ENCODE data around the gene SLC8A2.

Gene SLC8A2

DNA sequence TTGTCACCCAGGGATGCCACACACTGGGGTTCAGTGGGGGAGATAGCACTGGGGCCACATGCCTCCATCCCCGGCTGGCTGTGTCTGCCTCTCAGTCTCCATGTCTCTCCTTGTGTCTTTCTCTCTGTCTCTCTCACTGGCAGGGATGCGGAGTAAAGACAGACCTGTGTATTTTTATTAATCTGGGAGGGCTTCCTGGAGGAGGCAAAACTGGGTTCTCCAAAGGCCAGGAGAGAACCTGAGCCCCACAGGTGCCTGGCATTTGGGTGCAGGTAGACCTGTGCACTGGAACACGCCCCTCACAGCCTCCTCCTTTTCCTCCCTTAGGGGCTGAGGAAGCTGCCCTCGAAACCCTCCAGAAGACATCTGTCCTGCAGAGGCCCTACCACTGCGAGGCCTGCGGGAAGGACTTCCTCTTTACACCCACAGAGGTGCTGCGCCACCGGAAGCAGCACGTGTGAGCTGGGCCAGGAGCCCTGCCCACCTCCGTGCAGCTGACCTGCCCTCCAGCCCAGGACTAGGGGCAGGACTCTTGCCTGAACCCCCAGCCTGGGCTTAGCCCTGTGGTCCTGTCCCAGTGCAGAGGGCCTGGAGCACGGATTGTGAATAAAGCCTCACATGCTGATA lies 89.9 kb downstream of the SLC8A2 start:
- DNase-seq (ENCODE audit: low spot score): peak; percentile 61
- in situ Hi-C loops (cut with MboI; ENCODE audit: low sequenced_read_pairs, unreplicated experiment): loop anchor here (10.0 kb wide), 1 partner anchor 87 kb away; no protein-coding TSS in a partner anchor
- TF ChIP-seq, protein P1, sequence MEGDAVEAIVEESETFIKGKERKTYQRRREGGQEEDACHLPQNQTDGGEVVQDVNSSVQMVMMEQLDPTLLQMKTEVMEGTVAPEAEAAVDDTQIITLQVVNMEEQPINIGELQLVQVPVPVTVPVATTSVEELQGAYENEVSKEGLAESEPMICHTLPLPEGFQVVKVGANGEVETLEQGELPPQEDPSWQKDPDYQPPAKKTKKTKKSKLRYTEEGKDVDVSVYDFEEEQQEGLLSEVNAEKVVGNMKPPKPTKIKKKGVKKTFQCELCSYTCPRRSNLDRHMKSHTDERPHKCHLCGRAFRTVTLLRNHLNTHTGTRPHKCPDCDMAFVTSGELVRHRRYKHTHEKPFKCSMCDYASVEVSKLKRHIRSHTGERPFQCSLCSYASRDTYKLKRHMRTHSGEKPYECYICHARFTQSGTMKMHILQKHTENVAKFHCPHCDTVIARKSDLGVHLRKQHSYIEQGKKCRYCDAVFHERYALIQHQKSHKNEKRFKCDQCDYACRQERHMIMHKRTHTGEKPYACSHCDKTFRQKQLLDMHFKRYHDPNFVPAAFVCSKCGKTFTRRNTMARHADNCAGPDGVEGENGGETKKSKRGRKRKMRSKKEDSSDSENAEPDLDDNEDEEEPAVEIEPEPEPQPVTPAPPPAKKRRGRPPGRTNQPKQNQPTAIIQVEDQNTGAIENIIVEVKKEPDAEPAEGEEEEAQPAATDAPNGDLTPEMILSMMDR (IDR thresholded peaks at IDR 0.05; ENCODE audit: borderline replicate concordance, control extremely low read depth, extremely low read depth, insufficient read depth, missing control alignments): no peak

DNA sequence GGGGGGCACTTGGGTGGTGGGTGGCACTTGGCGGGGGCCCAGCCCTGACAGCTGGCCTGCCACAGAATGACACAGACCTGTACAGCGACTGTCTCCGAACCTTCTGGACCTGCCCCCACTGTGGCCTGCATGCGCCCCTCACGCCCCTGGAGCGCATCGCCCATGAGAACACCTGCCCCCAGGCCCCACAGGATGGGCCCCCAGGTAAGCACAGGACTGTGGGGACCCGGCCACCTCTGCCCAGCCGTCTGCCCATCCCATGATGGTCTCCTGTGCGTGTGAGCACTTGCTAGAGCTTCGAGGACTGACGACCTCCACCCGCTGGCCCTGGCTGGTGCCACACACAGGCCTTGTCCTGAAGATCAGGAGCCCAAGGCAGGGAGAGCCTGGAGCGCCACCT lies 90.6 kb downstream of the SLC8A2 start:
- TF ChIP-seq, protein P1 (IDR thresholded peaks at IDR 0.05; ENCODE audit: borderline replicate concordance, control extremely low read depth, extremely low read depth, insufficient read depth, missing control alignments): no peak
- DNase-seq (ENCODE audit: low spot score): no peak
- in situ Hi-C loops (cut with MboI; ENCODE audit: low sequenced_read_pairs, unreplicated experiment): loop anchor here (10.0 kb wide), 1 partner anchor 86 kb away; no protein-coding TSS in a partner anchor

DNA sequence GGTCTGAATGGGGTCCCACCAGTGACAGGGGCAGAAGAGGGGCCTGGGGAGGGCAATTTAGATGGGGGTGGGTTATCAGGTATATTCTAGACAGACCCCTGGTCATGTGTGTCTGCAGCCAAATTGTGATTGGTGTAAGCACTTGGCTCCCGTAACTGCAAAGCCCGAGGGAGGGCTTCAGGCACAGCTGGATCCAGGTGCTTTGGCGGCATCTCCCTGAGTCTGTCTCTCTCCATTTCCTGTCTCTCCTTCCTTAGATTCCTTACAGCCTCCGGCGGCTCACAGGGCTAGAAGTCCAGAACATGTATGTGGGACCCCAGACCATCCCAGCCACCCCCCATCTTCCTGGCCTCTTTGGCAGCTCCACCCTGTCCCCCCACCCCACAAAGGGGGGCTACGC lies 91.1 kb downstream of the SLC8A2 start:
- TF ChIP-seq, protein P1 (IDR thresholded peaks at IDR 0.05; ENCODE audit: borderline replicate concordance, control extremely low read depth, extremely low read depth, insufficient read depth, missing control alignments): no peak
- no peak for DNase-seq (ENCODE audit: low spot score)
- in situ Hi-C loops (cut with MboI; ENCODE audit: low sequenced_read_pairs, unreplicated experiment): loop anchor here (10.0 kb wide), 1 partner anchor 86 kb away; no protein-coding TSS in a partner anchor

DNA sequence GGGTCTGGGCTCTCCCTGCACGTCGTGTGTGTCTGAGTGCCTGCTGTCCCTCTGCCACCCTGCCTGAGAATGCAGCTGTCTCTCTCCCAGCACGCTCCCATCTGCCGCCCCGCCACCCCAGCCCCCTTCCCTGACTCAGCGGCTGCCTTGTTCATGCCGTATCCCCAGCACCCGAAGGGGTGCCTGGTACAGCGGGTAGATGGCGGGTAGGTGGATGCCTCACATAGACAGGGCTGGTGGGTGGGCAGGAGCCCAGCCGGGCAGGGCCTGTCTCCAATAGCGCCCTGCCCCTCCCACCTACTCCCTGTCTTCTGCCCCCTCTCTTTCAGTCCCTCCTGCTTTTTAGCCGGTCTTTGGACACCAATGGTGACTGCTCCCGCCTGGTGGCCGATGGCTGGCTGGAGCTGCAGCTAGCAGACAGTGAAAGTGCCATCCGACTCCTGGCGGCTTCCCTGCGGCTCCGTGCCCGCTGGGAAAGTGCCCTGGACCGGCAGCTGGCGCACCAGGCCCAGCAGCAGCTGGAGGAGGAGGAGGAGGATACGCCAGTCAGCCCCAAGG lies 92.2 kb downstream of the SLC8A2 start:
- TF ChIP-seq, protein P1 (IDR thresholded peaks at IDR 0.05; ENCODE audit: borderline replicate concordance, control extremely low read depth, extremely low read depth, insufficient read depth, missing control alignments): no peak
- in situ Hi-C loops (cut with MboI; ENCODE audit: low sequenced_read_pairs, unreplicated experiment): no loop called here
- DNase-seq (ENCODE audit: low spot score): no peak

DNA sequence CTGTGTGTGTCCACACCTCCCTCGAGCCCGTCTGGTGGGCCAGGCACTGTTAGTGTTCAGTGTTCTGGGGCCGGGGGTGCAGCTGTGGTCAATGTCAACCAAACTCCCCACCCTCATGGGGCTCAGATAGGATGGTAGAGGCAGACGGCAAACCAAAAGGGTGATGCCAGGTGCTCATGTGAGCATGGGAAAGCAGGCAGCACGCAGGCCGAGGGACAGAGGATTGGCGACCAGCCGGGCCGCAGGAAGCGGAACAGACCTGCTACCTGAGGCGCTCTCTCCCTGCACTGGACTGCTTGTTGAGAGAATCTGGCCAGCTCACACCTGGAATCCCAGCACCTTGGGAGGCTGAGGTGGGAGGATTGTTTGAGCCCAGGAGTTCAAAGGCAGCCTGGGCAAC lies 93.4 kb downstream of the SLC8A2 start:
- TF ChIP-seq, protein P1 (IDR thresholded peaks at IDR 0.05; ENCODE audit: borderline replicate concordance, control extremely low read depth, extremely low read depth, insufficient read depth, missing control alignments): no peak
- DNase-seq (ENCODE audit: low spot score): no peak
- in situ Hi-C loops (cut with MboI; ENCODE audit: low sequenced_read_pairs, unreplicated experiment): no loop called here
